GM12878 (cell line): ENCODE data around the gene CCDC57.

ENCODE experiments used
- SMC3 ChIP-seq: IDR thresholded peaks from 2 replicates; pipeline ENCODE4 v1.6.1; 2011; ENCODE audit warnings: low read length, improper control_type of control experiment, borderline replicate concordance
- SP1 ChIP-seq: IDR thresholded peaks from one replicate; pipeline ENCODE4 v1.6.1; 2011; ENCODE audit warnings: low read depth, low read length
- TF ChIP-seq, protein P1 (sequence below): IDR thresholded peaks from 2 replicates; pipeline ENCODE4 v1.6.1; 2011; ENCODE audit warnings: borderline replicate concordance, low read depth, mild to moderate bottlenecking, moderate library complexity, low read length; ENCODE audit not compliant: insufficient read depth, poor library complexity, severe bottlenecking

DNA sequence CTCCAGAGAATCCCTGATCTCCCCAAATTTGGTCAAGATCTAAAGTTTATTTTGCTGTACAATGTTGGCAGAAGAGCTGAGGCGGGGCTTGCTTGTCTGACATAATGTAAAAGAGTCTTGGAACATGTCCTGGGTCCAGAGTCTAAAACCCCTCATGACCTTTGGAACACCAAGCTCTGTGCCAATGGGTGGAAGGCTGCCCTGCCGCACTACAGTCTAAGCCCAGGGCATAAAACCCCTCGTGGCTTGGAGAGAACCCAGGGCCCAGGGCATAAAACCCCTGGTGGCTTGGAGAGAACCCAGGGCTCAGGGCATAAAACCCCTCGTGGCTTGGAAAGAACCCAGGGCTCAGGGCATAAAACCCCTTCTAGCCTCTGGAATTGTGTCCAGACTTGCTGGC is 36.7 kb downstream of the CCDC57 start:
- TF ChIP-seq SMC3 (no peak), SP1 (no peak)
- TF ChIP-seq, protein P1, sequence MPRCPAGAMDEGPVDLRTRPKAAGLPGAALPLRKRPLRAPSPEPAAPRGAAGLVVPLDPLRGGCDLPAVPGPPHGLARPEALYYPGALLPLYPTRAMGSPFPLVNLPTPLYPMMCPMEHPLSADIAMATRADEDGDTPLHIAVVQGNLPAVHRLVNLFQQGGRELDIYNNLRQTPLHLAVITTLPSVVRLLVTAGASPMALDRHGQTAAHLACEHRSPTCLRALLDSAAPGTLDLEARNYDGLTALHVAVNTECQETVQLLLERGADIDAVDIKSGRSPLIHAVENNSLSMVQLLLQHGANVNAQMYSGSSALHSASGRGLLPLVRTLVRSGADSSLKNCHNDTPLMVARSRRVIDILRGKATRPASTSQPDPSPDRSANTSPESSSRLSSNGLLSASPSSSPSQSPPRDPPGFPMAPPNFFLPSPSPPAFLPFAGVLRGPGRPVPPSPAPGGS: no peak
